GM04504 (cell line): Measurements from ENCODE around the gene POLR1D.
A peak's percentile ranks its signal among the peaks of the same experiment; 100 is the strongest.
"Not testable (repeated sequence)": the region's sequence is repeated elsewhere in the genome, so short reads cannot be mapped to it uniquely, and the experiment has no call there.

Source experiments
- DNase-seq: peaks from one replicate; pipeline ENCODE4 v3.0.0-alpha.2; 2012; ENCODE audit warnings: low read depth

The POLR1D gene

DNA sequence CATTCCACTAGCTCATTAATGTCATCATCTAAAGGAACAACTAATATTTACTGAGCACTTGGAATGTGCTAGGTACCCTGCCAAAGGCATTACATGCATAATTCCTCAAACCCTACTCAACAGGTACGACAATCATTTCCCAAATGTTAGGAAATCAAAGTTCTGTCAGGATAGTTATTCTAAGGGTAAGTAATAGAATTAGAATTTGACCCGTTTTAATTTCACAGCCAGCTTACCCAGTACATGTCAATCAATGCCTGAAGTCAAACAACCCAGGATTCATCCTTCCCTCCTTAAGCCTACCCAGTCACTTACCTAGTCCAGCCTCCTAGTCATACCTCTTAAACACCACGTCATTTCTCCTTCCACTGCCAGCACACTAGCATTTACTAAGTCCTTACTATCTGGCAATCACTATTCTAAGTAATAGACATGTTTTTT, 3.8 kb upstream of the POLR1D start:
- no peak for DNase-seq

DNA sequence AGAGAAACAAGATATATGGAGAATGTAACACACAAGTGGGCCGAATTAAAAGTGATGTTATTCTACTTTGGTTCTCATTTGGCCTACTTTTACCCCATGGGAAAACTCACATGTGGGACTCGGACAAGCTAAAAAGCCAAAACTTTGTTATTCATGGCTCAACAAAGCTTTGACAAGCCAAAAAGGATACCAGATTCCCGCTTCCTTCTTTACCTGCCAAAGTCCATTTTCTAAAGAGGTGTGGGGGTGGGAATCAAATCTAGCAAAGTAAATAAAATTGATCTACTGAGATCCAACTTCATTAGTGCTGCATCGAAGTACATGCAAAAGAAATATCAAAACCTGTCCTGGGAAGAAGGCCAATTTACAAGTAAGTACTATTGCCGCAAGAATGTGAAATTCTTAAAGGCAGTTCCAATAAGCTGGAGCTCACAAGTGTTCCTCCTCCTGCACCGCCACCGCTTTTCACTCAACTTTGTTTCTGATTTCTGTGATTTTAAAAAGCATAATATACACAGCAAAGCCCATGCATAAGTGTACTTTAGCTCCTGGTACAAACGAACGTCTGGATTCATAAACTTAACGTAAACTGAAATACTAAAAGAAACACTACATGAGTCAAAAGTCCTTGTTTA, 2.5 kb upstream of the POLR1D start:
- DNase-seq = no peak

DNA sequence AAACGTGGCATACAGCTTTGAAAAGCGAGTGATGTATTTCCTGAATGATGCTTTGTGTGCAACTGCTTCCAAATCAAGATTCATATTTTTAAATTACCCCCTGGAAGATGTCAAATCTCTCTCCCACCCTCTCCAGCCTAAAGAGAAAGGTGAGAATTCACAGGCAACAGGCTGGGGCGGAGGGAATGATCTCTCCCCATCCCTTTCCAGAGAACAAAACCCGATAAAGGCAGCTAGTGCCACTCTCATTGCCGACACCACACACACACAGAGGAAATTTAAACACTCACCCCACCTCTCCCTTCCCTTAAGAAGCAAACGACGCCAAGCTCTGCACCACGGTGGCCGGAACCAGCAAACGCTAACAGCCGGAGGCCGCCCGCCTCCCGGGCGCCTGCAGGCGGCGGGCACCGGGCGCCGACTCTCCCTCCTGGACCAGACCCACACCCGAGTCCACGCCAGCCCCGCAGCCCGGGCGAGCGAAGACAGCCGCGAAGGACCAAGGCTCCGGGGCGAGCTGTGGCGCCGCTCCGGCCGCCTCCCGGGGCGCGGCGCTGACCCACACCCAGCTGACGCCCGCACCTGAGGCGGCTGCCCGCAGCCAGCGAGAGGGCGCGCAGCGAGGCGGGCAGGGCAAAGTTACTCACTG, 1.8 kb upstream of the POLR1D start:
- no peak for DNase-seq

DNA sequence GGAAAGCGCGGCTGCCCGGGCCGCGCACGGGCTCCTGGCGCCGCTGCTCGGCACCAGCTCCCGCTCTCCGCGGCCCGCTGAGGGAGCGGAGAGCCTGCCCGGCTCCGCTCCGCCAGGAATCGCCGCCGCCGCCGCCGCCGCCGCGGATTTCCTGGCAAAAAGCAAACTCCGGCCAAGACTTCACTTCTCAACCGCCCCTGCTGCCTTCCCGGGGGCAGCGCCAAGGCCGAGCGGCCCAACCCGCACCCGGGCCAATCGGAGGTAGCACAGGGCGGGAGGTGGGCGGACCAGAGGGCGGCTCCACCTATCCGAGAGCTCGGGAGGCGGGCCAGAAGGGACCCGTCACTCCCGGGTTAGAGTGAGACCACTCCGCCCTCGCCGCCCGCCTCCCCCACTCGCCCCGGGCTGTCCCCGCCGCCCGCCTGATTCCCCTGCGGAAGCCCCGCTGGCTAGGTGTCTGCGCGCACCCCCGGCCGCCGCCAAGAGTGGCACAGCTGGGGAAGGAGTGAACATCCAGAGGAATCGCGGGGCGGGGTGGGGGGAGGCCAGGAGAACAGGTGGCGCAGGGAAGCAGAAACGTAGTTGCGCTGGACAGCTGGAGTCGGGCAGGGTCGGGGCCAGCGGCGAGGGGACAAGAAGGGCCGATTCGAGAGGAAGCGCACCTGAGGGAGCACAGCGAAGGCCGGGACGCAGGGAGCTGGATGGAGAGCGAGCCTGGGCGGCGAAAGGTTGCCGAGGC, 1.1 kb upstream of the POLR1D start, which contains the start of gene LNX2:
LNX2 (minus strand) TSS at position 153 of the 739 bp plus-strand sequence. CDS start 38,826 bp downstream, outside the sequence.
- DNase-seq = peak; percentile 92

DNA sequence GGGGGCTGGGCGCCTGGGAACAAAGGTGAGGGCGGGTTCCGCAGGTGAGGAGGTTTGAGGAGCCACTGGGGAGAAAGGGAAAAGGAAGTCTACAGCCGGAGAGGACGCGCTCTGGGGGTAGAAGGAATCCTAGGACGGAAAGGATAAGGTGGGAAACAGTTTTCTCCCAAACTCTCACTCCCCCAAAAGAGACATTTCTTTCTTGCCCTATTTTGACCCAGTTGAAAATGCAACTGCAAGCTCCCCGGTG, 651 bp upstream of the POLR1D start:
- DNase-seq = no peak

DNA sequence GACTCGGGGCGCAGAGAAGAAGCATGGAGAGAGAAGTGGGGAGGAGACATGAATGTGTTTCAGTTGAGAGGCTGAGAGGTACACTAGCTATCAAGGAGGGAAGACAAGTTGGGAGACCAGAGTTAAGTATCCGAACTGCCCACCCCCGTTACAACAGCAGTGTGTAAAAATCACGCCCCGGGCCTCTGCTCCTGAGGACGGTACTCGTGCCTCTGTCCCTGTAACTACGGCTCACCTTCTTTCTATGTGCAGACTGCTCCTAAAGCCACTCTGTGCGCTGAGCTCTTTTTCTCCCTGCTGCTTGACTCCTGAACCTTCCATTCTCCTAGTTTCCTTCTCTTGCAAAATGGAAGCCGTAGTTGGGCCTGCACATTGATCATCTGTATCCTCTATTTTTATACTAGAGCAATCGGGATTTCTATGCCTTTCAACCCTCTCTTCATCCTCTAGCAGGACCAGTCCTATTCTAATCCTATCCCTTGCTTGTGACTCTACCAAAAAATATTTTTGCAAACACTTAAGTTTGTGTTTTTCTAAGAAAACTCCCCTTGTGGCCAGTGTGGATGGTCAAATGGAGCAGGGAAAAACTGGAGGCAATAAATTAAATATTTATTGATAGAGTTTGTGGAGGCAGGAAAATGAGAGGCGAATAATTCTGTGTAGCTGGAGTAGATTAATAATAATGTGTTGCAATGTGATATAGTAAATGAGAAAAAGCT, 569 bp downstream of the POLR1D start:
- DNase-seq = no peak

DNA sequence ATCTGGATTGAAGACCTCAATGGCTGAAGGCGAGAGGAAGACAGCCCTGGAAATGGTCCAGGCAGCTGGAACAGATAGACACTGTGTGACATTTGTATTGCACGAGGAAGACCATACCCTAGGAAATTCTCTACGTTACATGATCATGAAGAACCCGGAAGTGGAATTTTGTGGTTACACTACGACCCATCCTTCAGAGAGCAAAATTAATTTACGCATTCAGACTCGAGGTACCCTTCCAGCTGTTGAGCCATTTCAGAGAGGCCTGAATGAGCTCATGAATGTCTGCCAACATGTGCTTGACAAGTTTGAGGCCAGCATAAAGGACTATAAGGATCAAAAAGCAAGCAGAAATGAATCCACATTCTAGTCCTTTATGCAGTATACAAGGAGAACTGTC, 1.2 kb downstream of the POLR1D start:
- no peak for DNase-seq

DNA sequence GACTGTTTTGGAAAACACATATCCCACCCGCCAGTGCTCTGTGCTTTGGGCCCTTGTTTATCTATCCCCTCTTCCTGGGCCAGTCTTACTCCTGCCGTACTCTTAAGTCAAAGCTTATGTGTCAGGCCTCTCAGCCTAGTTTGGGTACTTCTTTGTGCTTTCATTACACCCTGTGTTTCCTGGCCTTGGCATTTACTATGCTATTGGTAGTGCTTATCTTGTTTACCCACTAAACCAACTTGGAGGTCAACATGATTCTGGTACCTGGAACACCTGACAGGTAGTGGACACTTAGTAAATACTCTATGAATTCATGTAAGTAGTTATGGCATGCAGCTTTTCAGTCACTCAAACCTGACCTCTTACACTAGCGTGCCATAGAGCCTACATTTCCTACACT, 2.4 kb downstream of the POLR1D start:
- no peak for DNase-seq

DNA sequence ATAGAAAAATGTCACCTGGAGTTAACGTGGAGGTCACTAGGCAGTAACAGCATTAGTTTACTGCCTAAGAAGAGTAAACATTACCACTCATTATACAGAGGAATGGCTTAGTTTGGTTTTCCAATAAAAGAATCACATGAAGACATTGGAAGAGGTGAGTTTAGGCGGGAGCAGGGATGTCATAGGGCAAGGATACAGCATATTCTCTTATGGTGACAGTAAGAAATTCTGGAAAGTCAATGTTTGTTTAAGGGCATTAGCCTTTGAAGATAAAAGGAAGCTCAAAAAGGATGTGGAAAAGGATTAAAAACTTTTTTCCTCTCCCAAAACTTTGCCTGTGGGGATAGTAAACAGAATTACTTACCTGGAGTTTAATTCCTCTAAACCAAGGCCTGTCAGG, 4.1 kb downstream of the POLR1D start:
- no peak for DNase-seq

DNA sequence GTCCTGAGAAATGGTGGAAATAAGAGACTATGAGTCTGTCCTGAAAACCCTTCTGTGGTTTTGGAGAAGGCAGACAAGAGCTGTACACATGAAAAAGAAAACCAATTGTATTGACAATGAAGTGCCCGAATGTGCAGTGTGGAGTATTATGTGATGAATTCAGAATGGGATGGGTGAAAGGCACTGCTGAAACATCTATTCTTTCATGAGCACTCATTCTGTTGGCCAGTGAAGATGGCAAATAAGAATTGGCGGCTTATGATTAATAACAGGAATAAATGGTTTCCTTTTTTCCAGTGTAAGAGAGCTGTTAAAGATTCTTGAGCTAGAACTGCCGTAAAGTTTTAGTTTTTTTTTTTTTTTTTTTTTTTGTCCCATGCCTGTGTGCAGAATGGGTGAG, 5.7 kb downstream of the POLR1D start:
- no peak for DNase-seq

DNA sequence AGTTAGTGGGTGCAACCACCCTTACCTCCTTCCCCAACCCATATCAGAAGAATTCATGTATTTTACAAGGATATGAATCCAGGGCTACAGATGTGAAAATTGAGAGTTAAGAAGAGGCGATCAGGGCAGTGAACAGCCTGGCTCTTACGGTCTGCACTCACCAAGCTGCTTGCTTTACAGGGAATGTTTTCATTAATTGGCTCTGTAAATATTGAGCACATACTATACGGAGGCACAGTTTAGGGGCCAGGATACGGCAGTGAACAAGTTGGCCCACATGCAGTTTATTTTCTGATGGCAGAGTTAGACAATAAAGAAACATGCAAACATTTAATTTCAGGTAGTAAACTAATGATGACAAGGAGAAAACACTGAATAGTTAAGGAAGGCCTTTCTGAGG, 6.4 kb downstream of the POLR1D start:
- DNase-seq = no peak

DNA sequence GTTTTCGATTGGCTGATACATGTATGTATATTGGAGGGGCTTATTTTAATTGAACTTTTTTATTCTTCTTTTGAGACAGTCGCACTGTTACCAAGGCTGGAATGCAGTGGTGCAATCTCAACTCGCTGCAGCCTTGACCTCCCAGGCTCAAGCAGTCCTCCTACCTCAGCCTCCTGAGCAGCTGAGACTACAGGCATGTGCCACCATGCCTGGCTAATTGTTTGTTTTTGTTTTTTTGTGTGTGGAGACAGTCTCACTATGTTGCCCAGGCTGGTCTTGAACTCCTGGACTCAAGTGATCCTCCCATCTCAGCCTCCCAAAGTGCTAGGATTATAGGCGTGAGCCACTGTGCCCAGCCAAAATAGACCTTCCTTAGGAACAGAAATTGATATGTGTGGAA, 7.1 kb downstream of the POLR1D start:
- not testable (repeated sequence) for DNase-seq

DNA sequence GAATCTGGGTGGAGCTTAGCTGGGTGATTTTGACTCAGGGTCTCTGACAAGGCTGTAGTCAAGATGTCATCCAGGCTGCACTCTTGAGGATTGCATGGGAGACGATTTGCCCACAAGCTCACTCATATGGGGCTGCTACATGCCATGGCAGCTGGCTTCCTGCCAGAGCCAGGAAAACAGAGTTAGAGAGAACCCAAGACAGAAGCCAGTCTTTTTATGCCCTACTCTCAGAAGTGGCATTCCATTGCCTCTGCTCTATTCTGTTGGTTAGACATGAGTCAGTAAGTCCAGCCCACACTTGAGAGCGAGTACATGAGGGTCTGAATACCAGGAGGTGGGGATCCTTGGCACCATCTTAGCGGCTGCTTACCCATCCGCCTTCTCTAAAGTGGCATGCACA, 9.5 kb downstream of the POLR1D start:
- no peak for DNase-seq

DNA sequence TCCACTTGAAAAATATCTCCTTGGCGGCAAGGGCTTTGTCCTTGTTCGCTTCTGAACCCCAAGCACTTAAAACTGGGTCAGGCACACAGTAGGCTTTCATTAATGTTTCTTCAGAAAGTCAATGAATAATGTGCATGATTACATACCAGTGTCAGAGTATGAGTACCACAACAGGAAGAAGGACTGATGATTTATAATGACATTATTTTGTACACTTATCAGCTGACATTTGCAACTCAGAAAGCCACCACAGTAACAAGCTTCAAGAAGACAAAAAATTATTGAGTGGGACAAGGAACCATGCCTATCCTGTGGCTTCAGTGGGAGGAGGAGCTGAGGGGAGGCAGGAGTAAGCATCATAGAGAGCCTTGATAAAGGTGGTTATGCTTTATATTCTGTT, 10.0 kb downstream of the POLR1D start:
- no peak for DNase-seq

DNA sequence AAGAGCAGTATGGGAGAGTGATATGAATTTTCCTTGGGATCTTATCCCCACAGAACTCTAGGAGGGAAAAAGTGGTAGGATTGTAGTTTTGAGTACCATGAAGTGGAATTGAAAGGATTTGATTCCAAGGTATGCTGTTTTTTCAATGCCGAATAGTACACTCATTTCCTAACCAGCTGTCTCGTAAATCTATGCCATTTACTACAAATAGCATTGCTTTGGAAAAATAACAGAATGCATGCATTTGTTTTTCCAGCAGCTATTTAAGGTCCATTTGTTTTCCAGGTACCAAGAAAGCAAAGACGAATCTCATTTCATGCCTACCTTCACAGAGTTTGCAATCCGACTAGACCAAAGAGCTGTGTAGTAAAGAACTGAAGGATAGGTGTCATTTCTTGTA, 10.5 kb downstream of the POLR1D start:
- DNase-seq = no peak

DNA sequence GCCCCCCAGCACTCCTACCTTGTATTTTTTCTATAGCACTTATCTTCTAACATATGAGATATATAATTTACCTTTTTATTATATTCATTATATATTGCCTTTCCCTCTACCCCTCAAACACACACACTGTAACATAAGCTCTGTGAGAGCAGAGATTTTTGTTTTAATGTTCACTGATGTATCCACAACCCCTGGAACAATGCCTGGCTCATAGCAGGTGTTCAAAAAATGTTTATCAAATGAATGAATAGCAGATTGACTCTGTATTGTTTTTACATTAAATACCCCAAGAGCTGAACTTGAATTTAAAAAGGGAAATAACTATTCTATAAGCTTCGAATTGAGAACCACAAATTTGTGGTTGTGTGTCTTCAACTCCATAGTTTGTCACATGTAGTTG, 11.0 kb downstream of the POLR1D start:
- no peak for DNase-seq

DNA sequence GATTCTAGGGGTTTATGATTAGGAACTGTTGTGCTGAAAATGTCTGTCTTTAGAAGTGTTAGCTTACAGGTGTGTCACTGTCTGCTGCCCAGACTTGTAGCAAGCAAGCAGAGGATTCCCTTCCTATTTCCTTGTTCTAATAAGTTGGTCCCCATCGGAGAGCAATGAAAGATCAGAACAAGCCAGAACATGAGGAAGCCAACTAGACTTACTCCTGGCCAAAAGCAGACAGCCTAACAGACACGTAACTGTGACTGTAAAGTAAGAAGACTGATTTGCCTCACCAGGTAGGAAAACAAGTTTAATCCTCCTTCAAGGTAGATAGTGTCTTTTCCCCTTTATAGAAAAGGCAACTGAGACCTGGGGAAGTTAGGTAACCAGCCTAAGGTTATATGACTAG, 12.5 kb downstream of the POLR1D start:
- DNase-seq = no peak

DNA sequence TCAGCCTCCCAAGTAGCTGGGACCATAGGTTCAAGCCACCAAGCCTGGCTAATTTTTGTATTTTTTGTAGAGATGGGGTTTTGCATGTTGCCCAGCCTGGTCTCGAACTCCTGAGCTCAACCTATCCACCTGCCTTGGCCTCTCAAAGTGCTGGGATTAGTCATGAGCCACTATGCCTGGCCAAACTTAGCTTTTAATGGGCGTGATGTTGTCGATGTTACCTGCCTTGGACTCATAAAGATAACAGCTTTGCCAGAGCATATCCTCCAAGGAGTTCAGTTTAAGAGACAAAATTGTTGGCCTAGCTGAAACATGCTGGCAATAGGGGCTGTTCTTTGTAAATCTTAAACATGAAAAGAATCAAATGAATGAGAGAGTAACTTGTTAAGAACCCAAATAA, 13.1 kb downstream of the POLR1D start:
- no peak for DNase-seq

DNA sequence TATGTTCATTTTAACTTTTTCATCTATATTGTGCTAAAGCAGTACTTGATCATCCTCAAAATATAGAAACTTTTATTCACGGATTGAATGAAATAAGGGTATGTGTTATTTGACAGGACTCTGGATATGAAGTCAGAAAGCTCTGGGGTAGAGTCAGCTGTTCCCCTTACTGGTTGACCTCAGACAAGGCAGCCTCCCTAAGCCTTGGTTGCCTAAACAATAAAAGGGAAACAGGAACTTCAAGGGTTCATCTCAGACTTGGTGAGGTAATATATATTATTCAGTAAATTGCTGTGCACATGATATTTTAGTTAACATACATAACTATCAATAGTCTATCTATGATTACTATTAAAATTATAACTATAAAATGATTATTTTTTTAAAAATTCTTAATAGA, 13.6 kb downstream of the POLR1D start:
- no peak for DNase-seq

DNA sequence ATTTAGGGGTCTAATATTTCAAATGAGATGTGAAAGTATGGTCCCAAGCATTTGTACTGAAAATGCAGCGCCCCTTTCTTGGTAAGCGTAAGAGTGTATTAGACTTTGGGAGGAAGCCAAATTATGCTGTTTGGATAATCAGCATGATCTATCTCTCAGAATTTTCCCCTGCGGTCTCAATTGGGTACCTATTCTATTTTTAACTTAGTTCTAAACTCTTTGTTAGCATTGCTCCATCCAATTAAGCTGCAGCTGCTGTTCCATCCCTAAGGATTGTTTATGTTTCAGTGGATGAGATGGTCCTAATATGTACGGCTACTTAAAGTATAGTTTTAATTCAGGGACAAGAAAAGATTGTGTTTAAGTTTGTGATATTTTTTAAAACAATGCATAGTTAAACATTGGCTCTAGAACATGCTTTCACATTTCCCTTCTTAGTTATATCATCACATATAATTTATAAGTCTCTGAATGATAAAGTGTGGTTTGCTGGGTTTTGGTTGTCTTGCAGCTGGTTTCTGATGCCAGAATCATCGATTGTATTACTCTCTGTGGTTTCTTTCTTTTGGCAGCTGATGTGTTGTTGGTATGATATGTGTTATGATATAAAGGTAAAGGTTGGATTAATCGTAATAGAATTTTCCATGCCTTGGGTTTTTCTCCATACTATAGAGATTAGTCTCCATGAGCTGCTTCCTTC, 15.0 kb downstream of the POLR1D start:
- DNase-seq = no peak

DNA sequence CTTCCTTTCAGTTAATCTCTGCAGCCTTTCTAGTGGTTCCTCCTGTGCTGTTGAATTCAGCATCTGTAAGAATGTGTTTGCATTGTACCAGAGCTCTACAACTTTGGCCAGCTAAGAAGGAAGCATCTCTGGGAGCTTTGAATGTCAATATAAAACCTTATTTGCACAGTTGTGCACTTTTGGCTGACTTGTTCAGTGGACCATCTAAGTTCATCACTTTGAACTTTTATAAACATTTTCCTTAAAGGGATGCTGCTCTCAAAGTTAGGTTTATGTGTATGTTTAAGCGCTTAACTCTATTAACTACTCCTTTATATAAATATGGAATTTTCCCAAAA, 15.6 kb downstream of the POLR1D start:
- no peak for DNase-seq

DNA sequence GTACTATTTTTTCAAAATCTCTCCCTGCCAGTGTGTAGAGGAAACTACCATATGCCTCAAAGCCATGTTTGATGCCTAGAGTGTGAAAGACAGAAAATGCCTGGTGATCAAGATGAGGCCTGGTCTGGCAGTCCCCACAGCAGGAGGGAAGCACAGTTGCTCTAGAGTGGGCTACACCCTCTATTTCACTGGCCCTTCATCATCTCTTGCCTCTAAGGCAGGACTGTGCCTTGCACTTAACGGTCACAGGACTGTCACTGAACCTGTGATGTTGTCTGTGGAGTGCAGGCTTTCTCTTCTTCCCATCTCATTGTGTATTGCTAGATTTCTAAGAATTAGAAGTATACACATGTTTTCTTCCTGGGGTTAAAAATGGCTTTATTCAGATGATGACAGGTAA, 16.3 kb downstream of the POLR1D start:
- no peak for DNase-seq

DNA sequence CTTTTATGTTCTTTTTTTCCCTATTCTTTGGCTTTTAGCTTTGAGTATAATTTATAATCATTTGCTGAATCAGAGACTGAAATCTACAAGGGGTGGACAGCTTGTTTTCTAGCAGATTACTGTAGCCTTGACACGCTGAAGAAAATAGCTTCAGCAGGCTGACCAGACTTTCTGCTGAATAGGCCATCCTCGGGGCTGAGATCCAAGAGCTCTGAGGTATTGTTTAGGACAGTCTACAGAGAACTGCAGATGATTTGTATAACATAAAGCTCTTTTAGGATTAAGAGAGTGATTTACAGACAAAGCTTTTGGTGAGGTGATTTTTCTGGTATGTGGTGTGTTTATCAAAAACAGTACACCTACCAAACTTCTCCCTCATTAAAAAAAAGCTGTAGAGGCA, 16.8 kb downstream of the POLR1D start:
- DNase-seq = no peak
